RWPE2 (cell line): ENCODE measurements around the gene PAFAH1B2.
"Not testable (repeated sequence)": the region's sequence is repeated elsewhere in the genome, so short reads cannot be mapped to it uniquely, and the experiment has no call there.

Experiments
- ATAC-seq: fragments of 200-7000 bp; cut with Tn5 transposase; 3 replicates; pipeline ENCODE4 v1.9.1; 2021; ENCODE audit warnings: low read depth
- DNase-seq: peaks from one replicate; pipeline ENCODE4 v3.0.0-alpha.2; 2020; ENCODE audit warnings: low spot score
- H3K27ac ChIP-seq: fragments of 450-650 bp; 2 replicates; pipeline ENCODE4 v1.5.1; 2017; ENCODE audit warnings: mild to moderate bottlenecking; ENCODE audit not compliant: poor library complexity, severe bottlenecking
- H3K27me3 ChIP-seq: fragments of 250-450 bp; sonication (Bioruptor Pico); 2 replicates; pipeline ENCODE4 v1.5.1; 2021; ENCODE audit warnings: mild to moderate bottlenecking, moderate library complexity; ENCODE audit not compliant: insufficient read depth, poor library complexity, severe bottlenecking
- H3K36me3 ChIP-seq: fragments of 250-450 bp; sonication (Bioruptor Pico); 2 replicates; pipeline ENCODE4 v1.5.1; 2020; ENCODE audit warnings: low read depth, mild to moderate bottlenecking, moderate library complexity
- H3K4me1 ChIP-seq: fragments of 250-450 bp; sonication (Bioruptor Pico); 2 replicates; pipeline ENCODE4 v1.5.1; 2021; ENCODE audit warnings: mild to moderate bottlenecking, moderate library complexity; ENCODE audit not compliant: insufficient read depth, poor library complexity, severe bottlenecking
- H3K4me3 ChIP-seq: fragments of 250-450 bp; sonication (Bioruptor Pico); 2 replicates; pipeline ENCODE4 v1.5.1; 2021; ENCODE audit warnings: mild to moderate bottlenecking, moderate library complexity; ENCODE audit not compliant: severe bottlenecking
- H3K9me3 ChIP-seq: fragments of 250-450 bp; sonication (Bioruptor Pico); 2 replicates; pipeline ENCODE4 v1.5.1; 2021; ENCODE audit warnings: mild to moderate bottlenecking, moderate library complexity; ENCODE audit not compliant: severe bottlenecking
- CTCF ChIP-seq: fragments of 450-650 bp; IDR thresholded peaks from one replicate; pipeline ENCODE4 v1.5.1; 2017; ENCODE audit warnings: mild to moderate bottlenecking, moderate library complexity; ENCODE audit not compliant: poor library complexity, severe bottlenecking

Gene PAFAH1B2

DNA sequence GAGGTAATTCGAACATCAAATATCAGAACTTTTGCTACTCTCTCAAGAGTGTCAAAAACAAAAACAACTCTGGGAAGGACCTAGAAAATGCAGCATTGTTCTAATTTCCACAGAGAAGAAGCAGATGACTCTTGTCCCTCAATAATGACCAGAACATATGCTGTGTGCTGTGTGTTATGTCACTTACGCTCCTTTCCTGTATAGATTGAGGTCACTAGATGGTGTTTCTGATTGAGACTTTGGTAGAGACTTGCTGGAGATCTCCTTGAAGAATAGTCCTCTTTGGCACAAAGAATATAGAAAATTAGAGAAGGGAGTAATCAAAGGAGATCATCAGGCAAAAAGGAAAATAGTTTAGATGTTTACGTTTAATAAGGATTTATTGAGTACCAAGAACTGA lies 43.5 kb upstream of the PAFAH1B2 start:
- no peaks in the 10 kb centered on the region for H3K36me3 ChIP-seq
- H3K4me3 ChIP-seq: no peak overlapping the region
- DNase-seq (no peak), ATAC-seq (no peak)
- TF ChIP-seq CTCF: no peak
- H3K27ac ChIP-seq: no peak overlapping the region
- H3K4me1 ChIP-seq: peaks cover 6% of the 10 kb centered on the region
- H3K27me3 ChIP-seq: no peaks in the 10 kb centered on the region
- no peaks in the 10 kb centered on the region for H3K9me3 ChIP-seq

- no peaks in the 10 kb centered on the region for H3K36me3 ChIP-seq
Observed at GRCh38 chr11:117107701-117108590, 36.1 kb upstream of the PAFAH1B2 start.

DNA sequence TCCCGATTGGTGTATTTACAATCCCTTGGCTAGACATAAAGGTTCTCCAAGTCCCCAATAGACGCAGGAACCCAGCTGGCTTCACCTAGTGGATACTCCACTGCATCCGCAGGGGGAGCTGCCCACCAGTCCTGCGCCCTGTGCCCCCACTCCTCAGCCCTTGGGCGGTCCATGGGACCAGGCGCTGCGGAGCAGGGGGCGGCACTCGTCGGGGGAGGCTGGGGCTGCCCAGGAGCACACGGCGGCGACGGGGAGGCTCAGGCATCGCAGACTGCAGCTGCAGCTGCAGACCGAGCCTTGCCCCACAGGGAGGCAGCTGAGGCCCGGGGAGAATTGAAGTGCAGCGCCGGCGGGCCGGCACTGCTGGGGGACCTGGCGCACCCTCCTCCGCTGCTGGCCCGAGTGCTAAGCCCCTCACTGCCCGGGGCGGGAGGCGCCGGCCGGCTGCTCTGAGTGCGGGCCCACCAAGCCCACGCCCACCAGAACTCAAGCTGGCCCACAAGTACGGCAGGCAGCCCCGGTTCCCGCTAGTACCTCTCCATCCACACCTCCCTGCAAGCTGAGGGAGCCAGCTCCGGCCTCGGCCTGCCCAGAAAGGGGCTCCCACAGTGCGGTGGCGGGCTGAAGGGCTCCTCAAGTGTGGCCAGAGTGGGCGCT lies 33.7 kb upstream of the PAFAH1B2 start:
- H3K27ac ChIP-seq: no peak overlapping the region
- no peaks in the 10 kb centered on the region for H3K36me3 ChIP-seq
- ATAC-seq (no peak), DNase-seq (no peak)
- H3K4me3 ChIP-seq: no peak overlapping the region
- no peaks in the 10 kb centered on the region for H3K27me3 ChIP-seq
- no peaks in the 10 kb centered on the region for H3K4me1 ChIP-seq
- H3K9me3 ChIP-seq: no peaks in the 10 kb centered on the region
- TF ChIP-seq CTCF: no peak

More at GRCh38 chr11:117107701-117108590, 36.1 kb upstream of the PAFAH1B2 start:
- H3K4me1 ChIP-seq: no peaks in the 10 kb centered on the region
- H3K9me3 ChIP-seq: no peaks in the 10 kb centered on the region
- H3K4me3 ChIP-seq: no peak overlapping the region
- H3K27me3 ChIP-seq: no peaks in the 10 kb centered on the region
- no peak for DNase-seq
- no peak for ATAC-seq
- no peak for TF ChIP-seq CTCF
- no peak overlapping the region for H3K27ac ChIP-seq

DNA sequence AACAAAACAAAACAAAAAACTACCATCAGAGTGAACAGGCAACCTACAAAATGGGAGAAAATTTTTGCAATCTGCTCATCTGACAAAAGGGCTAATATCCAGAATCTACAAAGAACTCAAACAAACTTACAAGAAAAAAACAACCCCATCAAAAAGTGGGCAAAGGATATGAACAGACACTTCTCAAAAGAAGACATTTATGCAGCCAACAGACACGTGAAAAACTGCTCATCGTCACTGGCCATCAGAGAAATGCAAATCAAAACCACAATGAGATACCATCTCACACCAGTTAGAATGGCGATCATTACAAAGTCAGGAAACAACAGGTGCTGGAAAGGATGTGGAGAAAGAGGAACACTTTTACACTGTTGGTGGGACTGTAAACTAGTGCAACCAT lies 31.6 kb upstream of the PAFAH1B2 start:
- H3K9me3 ChIP-seq, DNase-seq, ATAC-seq, H3K36me3 ChIP-seq, H3K27ac ChIP-seq, H3K27me3 ChIP-seq, H3K4me3 ChIP-seq, H3K4me1 ChIP-seq: not testable (repeated sequence)

DNA sequence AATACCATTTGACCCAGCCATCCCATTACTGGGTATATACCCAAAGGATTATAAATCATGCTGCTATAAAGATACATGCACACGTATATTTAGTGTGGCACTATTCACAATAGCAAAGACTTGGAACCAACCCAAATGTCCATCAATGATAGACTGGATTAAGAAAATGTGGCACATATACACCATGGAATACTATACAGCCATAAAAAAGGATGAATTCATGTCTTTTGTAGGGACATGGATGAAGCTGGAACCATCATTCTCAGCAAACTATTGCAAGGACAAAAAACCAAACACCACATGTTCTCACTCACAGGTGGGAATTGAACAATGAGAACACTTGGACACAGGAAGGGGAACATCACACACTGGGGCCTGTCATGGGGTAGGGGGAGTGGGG lies 31.1 kb upstream of the PAFAH1B2 start:
- not testable (repeated sequence) for H3K4me1 ChIP-seq, H3K36me3 ChIP-seq, ATAC-seq, H3K9me3 ChIP-seq, H3K4me3 ChIP-seq, H3K27me3 ChIP-seq, H3K27ac ChIP-seq, DNase-seq
